Esophagus muscularis mucosa (tissue), 3 donors: ENCODE data around the gene ZNF526.

Experiments used
- CTCF ChIP-seq, 3 experiments: fragments of 200-600 bp in 2 of 3; fragments of 450-650 bp in 1 of 3; sonication (generic) in 2 of 3; IDR thresholded peaks; one replicate each; pipeline ENCODE4 v1.5.1; 2017 to 2019; ENCODE audit warnings: antibody characterized with exemption in 3 of 3, mild to moderate bottlenecking in 2 of 3, moderate library complexity in 1 of 3
- EP300 ChIP-seq: sonication (generic); formaldehyde crosslinking; IDR thresholded peaks from one replicate; pipeline ENCODE4 v1.6.1; 2017; ENCODE audit warnings: antibody characterized with exemption

- TF ChIP-seq CTCF (IDR thresholded peaks at IDR 0.05) (no peak), EP300 (no peak)
Measured at GRCh38 chr19:42170715-42171114, 49.4 kb upstream of the ZNF526 start.
